K562 (cell line): ENCODE results near the gene GIMAP7. TPM values are rescaled to one million over a fixed set of nuclear protein-coding genes. Genes with fewer than 3 reads are reported as not detected.

Source experiments
- ATAC-seq: fragments of 200-7000 bp; cut with Tn5 transposase; 3 replicates; pipeline ENCODE4 v1.9.1; 2020; ENCODE audit warnings: moderate library complexity
- BruUV-seq: library from RNA; stranded (reverse); fragments of 400-500 nt; replicated peaks from 2 replicates; lab custom pipeline; 2021; lab: Mats Ljungman, UMichigan
- CTCF ChIA-PET: fragments of 300-600 bp; formaldehyde crosslinking; extraction: SDS; loops from one replicate; lab custom pipeline; 2021; ENCODE audit warnings: low intra/inter-chr PET ratio; lab: Yijun Ruan, JAX
- POLR2A ChIA-PET: fragments of 300-600, 350-650 bp; sonication (Branson Sonifier 250); formaldehyde crosslinking; extraction: SDS; loops from one replicate; lab custom pipeline; 2021; ENCODE audit warnings: antibody characterized with exemption, inconsistent platforms; lab: Yijun Ruan, JAX
- DNase-seq, 4 experiments: peaks; one replicate each; pipeline versions ENCODE4 v3.0.0 to v3.0.0-alpha.2; 2011 to 2018; ENCODE audit warnings: low spot score in 3 of 4, mixed read lengths in 3 of 4; ENCODE audit errors: extremely low read depth in 1 of 4
- FAIRE-seq: peaks from 2 replicates; lab custom pipeline; 2011; peaks lifted over from hg19 to GRCh38; lab: Jason Lieb, UNC
- H2AFZ ChIP-seq: 2 replicates; pipeline ENCODE4 v1.6.0; 2011; ENCODE audit warnings: low read depth, low read length, control low read depth, inconsistent platforms
- H3K27ac ChIP-seq: fragments of 200-600 bp; 3 replicates; pipeline ENCODE4 v1.8.0; 2011; ENCODE audit warnings: low read depth, mild to moderate bottlenecking, control low read depth, inconsistent platforms, low read length, moderate library complexity, mixed read lengths; ENCODE audit errors: extremely low read depth
- H3K27me3 ChIP-seq, 2 experiments: fragments of 300-600 bp in 1 of 2; 2 replicates in 1 of 2; 3 replicates in 1 of 2; pipeline versions ENCODE4 v1.6.0 to v1.8.0; 2011; ENCODE audit warnings: inconsistent platforms in 2 of 2, low read length in 2 of 2, mild to moderate bottlenecking in 1 of 2, mixed read lengths in 1 of 2, moderate library complexity in 1 of 2; ENCODE audit not compliant: control insufficient read depth in 2 of 2, insufficient read depth in 2 of 2
- H3K36me3 ChIP-seq: fragments of 300-600 bp; 3 replicates; pipeline ENCODE4 v1.8.0; 2011; ENCODE audit warnings: mild to moderate bottlenecking, low read length, inconsistent platforms; ENCODE audit not compliant: control insufficient read depth, insufficient read depth
- H3K4me1 ChIP-seq, 2 experiments: fragments of 200-600 bp in 1 of 2; replicated peaks in 1 of 2; 2 replicates in 1 of 2; 3 replicates in 1 of 2; pipeline versions ENCODE4 v1.5.1 to v1.8.0; 2011; ENCODE audit warnings: inconsistent platforms in 2 of 2, low read length in 2 of 2, mild to moderate bottlenecking in 1 of 2, mixed read lengths in 1 of 2, moderate library complexity in 1 of 2; ENCODE audit not compliant: control insufficient read depth in 2 of 2, insufficient read depth in 2 of 2
- H3K4me2 ChIP-seq: 2 replicates; pipeline ENCODE4 v1.6.1; 2011; ENCODE audit warnings: low read length, control low read depth, inconsistent platforms, mixed read lengths; ENCODE audit not compliant: insufficient read depth
- H3K4me3 ChIP-seq: fragments of 200-600 bp; sonication (generic), shearing (Covaris generic); 2 replicates; pipeline ENCODE4 v1.5.1; 2016; ENCODE audit warnings: control low read depth, inconsistent platforms
- H3K79me2 ChIP-seq: fragments of 200-600 bp; 3 replicates; pipeline ENCODE4 v1.8.0; 2011; ENCODE audit warnings: low read length, inconsistent platforms; ENCODE audit not compliant: control insufficient read depth, insufficient read depth
- H3K9ac ChIP-seq, 2 experiments: 2 replicates each; pipeline versions ENCODE4 v1.6.0 to v1.6.1; 2011; ENCODE audit warnings: low read depth in 2 of 2, low read length in 2 of 2, control low read depth in 1 of 2, inconsistent platforms in 1 of 2, mild to moderate bottlenecking in 1 of 2, mixed read lengths in 1 of 2; ENCODE audit not compliant: insufficient read depth in 1 of 2
- H3K9me1 ChIP-seq: one replicate; pipeline ENCODE4 v1.6.0; 2011; ENCODE audit warnings: inconsistent platforms, mild to moderate bottlenecking, low read length, moderate library complexity; ENCODE audit not compliant: control insufficient read depth, insufficient read depth
- H3K9me3 ChIP-seq: replicated peaks from 2 replicates; pipeline ENCODE4 v1.5.1; 2011; ENCODE audit warnings: low read depth, low read length, inconsistent platforms; ENCODE audit not compliant: control insufficient read depth, insufficient read depth
- H4K20me1 ChIP-seq: replicated peaks from 2 replicates; pipeline ENCODE4 v1.6.1; 2011; ENCODE audit warnings: low read length, inconsistent platforms, mixed read lengths; ENCODE audit not compliant: control insufficient read depth, insufficient read depth
- ATF7 ChIP-seq: fragments of 450-650 bp; IDR thresholded peaks from 2 replicates; pipeline ENCODE4 v1.7.1; 2014; ENCODE audit warnings: mild to moderate bottlenecking, moderate library complexity
- BCOR ChIP-seq: fragments of 450-650 bp; IDR thresholded peaks from 2 replicates; pipeline ENCODE4 v1.6.1; 2016
- NR2F6 ChIP-seq: fragments of 450-650 bp; formaldehyde crosslinking; IDR thresholded peaks from 2 replicates; pipeline ENCODE4 v1.4.0; 2020; ENCODE audit warnings: mild to moderate bottlenecking
- PTBP1 ChIP-seq: fragments of 200-400 bp; formaldehyde crosslinking; IDR thresholded peaks from 2 replicates; pipeline ENCODE4 v1.6.1; 2017; ENCODE audit warnings: low read depth, low read length
- WGBS: fragments of 100-300 bp; shearing (Covaris generic); methylation state at CpG from one replicate; pipeline ENCODE4 v1.1.6; 2016; ENCODE audit warnings: low coverage, mixed read lengths; ENCODE audit not compliant: insufficient coverage; ENCODE audit errors: missing lambda C conversion rate; 5-methylcytosine and 5-hydroxymethylcytosine counted together
- in situ Hi-C: fragments of 300-500 bp; cut with MboI; formaldehyde crosslinking; loops from 4 replicates; pipeline ENCODE4 v1.15.0; 2018; ENCODE audit warnings: inconsistent platforms, mixed read lengths
- intact Hi-C: fragments of 100-400 bp; cut with micrococcal nuclease; formaldehyde crosslinking; loops from 2 replicates; pipeline ENCODE4 v1.14.2; 2022
- polyA plus RNA-seq, 8 experiments: library from polyadenylated mRNA; depleted of rRNA in 4 of 8; stranded (reverse) in 5 of 8; unstranded in 3 of 8; fragments of >200 nt; fragmentation: Nextera tagmentation in 2 of 8; fragmentation: Illumina TruSeq in 1 of 8; extraction: Ambion mirVana in 2 of 8; extraction: Trizol in 1 of 8; gene quantifications; 2 replicates each; pipeline versions ENCODE4 v1.2.1 to v1.2.3, GENCODE V29; 2011 to 2014; ENCODE audit warnings: inconsistent platforms in 1 of 8, missing spikeins in 1 of 8
- total RNA-seq, 7 experiments: library from RNA; depleted of rRNA in 6 of 7; stranded (reverse); fragments of >200 nt in 6 of 7; fragmentation: Illumina TruSeq in 2 of 7; extraction: Trizol in 2 of 7; gene quantifications; 2 replicates each; pipeline versions ENCODE4 v1.2.1 to v1.2.3, GENCODE V29; 2011 to 2021; ENCODE audit warnings: low replicate concordance in 1 of 7
- TF ChIP-seq, protein P1 (sequence below): IDR thresholded peaks from 2 replicates; pipeline ENCODE4 v1.6.1; 2016; ENCODE audit warnings: missing genetic modification characterization, missing compliant biosample characterization
- TF ChIP-seq, protein P2 (sequence below): fragments of 250-450 bp; sonication (Bioruptor Pico); IDR thresholded peaks from 2 replicates; pipeline ENCODE4 v1.4.0; 2020

The GIMAP7 gene
- total and polyA plus RNA-seq, 9 of the 15 experiments (the other 6 are each of a cell fraction or from before 2014, with no cell fraction given): 0.42 TPM; not detected in 8

DNA sequence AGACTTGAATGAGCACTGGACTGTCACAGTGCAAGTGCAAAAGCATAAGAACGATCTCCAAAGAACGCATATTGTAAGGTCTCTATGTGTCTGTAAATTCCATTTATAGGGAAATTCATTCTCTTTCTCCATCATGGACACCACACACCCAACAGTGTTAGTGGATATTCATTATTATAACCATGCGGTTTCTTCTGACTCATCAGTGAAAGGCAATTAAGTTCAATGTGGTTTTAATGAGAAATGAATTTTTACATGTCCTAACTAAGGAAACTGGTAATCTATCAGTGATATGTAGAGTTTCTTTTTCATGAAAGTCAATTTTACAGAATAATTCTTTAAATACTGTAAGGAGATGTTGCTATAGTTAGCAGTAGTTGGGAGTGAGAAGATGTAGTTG, 38.4 kb upstream of the GIMAP7 start:
- Histone ChIP-seq H3K4me2 (no peak overlapping the region), H3K27me3 (peaks cover 35 to 57% of the 10 kb centered on the region in 2 experiments), H3K9ac (no peak overlapping the region), H3K27ac (no peak overlapping the region), H3K4me1 (no peaks in the 10 kb centered on the region; a peak in 1 of 5 replicates), H3K9me1 (no peaks in the 10 kb centered on the region), H3K36me3 (no peaks in the 10 kb centered on the region), H3K4me3 (no peak overlapping the region), H2AFZ (peak overlapping the region; percentile 89), H4K20me1 (no peaks in the 10 kb centered on the region), H3K79me2 (no peaks in the 10 kb centered on the region), H3K9me3 (no peaks in the 10 kb centered on the region)
- POLR2A ChIA-PET: no interaction called here
- CTCF ChIA-PET: no interaction called here
- FAIRE-seq (no peak), DNase-seq (no peak), ATAC-seq (no peak)
- TF ChIP-seq ATF7 (no peak), BCOR (no peak), PTBP1 (no peak), NR2F6 (CRISPR knock-in tag) (no peak)
- TF ChIP-seq, protein P1, sequence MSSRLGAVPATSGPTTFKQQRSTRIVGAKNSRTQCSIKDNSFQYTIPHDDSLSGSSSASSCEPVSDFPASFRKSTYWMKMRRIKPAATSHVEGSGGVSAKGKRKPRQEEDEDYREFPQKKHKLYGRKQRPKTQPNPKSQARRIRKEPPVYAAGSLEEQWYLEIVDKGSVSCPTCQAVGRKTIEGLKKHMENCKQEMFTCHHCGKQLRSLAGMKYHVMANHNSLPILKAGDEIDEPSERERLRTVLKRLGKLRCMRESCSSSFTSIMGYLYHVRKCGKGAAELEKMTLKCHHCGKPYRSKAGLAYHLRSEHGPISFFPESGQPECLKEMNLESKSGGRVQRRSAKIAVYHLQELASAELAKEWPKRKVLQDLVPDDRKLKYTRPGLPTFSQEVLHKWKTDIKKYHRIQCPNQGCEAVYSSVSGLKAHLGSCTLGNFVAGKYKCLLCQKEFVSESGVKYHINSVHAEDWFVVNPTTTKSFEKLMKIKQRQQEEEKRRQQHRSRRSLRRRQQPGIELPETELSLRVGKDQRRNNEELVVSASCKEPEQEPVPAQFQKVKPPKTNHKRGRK: no peak
- TF ChIP-seq, protein P2, sequence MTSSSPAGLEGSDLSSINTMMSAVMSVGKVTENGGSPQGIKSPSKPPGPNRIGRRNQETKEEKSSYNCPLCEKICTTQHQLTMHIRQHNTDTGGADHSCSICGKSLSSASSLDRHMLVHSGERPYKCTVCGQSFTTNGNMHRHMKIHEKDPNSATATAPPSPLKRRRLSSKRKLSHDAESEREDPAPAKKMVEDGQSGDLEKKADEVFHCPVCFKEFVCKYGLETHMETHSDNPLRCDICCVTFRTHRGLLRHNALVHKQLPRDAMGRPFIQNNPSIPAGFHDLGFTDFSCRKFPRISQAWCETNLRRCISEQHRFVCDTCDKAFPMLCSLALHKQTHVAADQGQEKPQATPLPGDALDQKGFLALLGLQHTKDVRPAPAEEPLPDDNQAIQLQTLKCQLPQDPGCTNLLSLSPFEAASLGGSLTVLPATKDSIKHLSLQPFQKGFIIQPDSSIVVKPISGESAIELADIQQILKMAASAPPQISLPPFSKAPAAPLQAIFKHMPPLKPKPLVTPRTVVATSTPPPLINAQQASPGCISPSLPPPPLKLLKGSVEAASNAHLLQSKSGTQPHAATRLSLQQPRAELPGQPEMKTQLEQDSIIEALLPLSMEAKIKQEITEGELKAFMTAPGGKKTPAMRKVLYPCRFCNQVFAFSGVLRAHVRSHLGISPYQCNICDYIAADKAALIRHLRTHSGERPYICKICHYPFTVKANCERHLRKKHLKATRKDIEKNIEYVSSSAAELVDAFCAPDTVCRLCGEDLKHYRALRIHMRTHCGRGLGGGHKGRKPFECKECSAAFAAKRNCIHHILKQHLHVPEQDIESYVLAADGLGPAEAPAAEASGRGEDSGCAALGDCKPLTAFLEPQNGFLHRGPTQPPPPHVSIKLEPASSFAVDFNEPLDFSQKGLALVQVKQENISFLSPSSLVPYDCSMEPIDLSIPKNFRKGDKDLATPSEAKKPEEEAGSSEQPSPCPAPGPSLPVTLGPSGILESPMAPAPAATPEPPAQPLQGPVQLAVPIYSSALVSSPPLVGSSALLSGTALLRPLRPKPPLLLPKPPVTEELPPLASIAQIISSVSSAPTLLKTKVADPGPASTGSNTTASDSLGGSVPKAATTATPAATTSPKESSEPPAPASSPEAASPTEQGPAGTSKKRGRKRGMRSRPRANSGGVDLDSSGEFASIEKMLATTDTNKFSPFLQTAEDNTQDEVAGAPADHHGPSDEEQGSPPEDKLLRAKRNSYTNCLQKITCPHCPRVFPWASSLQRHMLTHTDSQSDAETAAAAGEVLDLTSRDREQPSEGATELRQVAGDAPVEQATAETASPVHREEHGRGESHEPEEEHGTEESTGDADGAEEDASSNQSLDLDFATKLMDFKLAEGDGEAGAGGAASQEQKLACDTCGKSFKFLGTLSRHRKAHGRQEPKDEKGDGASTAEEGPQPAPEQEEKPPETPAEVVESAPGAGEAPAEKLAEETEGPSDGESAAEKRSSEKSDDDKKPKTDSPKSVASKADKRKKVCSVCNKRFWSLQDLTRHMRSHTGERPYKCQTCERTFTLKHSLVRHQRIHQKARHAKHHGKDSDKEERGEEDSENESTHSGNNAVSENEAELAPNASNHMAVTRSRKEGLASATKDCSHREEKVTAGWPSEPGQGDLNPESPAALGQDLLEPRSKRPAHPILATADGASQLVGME: no peak
- intact Hi-C loops (no loop called here), in situ Hi-C loops (no loop called here)
- 2% methylated on average over 3 of the region's 3 CpGs for WGBS
- no TSS peak for BruUV-seq
